NCI-H2227 (cell line): ENCODE data around the gene BST1.
"Not testable (repeated sequence)": the region's sequence is repeated elsewhere in the genome, so short reads cannot be mapped to it uniquely, and the experiment has no call there.

Experiments
- DNase-seq: peaks from one replicate; lab custom pipeline; 2025; ENCODE audit not compliant: unreplicated experiment; lab: John Stamatoyannopoulos, UW

BST1 gene

GRCh38 chr4:15742083-15742582 is 39.3 kb downstream of the BST1 start:
- no peak for DNase-seq

GRCh38 chr4:15742637-15743036 is 39.8 kb downstream of the BST1 start:
- no peak for DNase-seq

GRCh38 chr4:15744016-15744545 is 41.2 kb downstream of the BST1 start:
- DNase-seq = no peak

- no peak for DNase-seq
These were observed 43.2 kb downstream of the BST1 start for GRCh38 chr4:15746110-15746509.

- no peak for DNase-seq
These were observed 46.1 kb downstream of the BST1 start for GRCh38 chr4:15749001-15749400.

- no peak for DNase-seq
These were observed 48.3 kb downstream of the BST1 start for GRCh38 chr4:15751153-15751552.

GRCh38 chr4:15753081-15753480 is 50.2 kb downstream of the BST1 start:
- DNase-seq = no peak

- no peak for DNase-seq
These were observed 50.9 kb downstream of the BST1 start for GRCh38 chr4:15753786-15754185.

GRCh38 chr4:15754323-15754722 is 51.5 kb downstream of the BST1 start:
- no peak for DNase-seq

GRCh38 chr4:15755321-15756155 is 52.7 kb downstream of the BST1 start:
- DNase-seq = no peak

- no peak for DNase-seq
These were observed 53.5 kb downstream of the BST1 start for GRCh38 chr4:15756361-15756861.

GRCh38 chr4:15757054-15757453 is 54.2 kb downstream of the BST1 start:
- DNase-seq = no peak

GRCh38 chr4:15758294-15758693 is 55.4 kb downstream of the BST1 start:
- no peak for DNase-seq

- DNase-seq = not testable (repeated sequence)
These were observed 59.6 kb downstream of the BST1 start for GRCh38 chr4:15762460-15762859.

- no peak for DNase-seq
These were observed 62.5 kb downstream of the BST1 start for GRCh38 chr4:15765391-15765790.

GRCh38 chr4:15765910-15766697 is 63.2 kb downstream of the BST1 start:
- DNase-seq = no peak

GRCh38 chr4:15766821-15767220 is 64.0 kb downstream of the BST1 start:
- no peak for DNase-seq

GRCh38 chr4:15769202-15769601 is 66.3 kb downstream of the BST1 start:
- DNase-seq = no peak

- no peak for DNase-seq
These were observed 68.6 kb downstream of the BST1 start for GRCh38 chr4:15771216-15772058.

GRCh38 chr4:15774020-15774420 is 71.2 kb downstream of the BST1 start:
- no peak for DNase-seq
